Renal pelvis (tissue), 4 donors: ENCODE results near the gene HOPX. TPM values are rescaled to one million over a fixed set of nuclear protein-coding genes. Genes with fewer than 3 reads are reported as not detected.
"Not testable (repeated sequence)": the region's sequence is repeated elsewhere in the genome, so short reads cannot be mapped to it uniquely, and the experiment has no call there.

Source experiments
- DNase-seq: peaks from one replicate; pipeline ENCODE4 v3.0.0-alpha.2; 2013
- polyA plus RNA-seq, 3 donors: library from polyadenylated mRNA; unstranded; fragments of 120-200 nt; gene quantifications; one replicate each; pipeline ENCODE4 v1.2.1, GENCODE V29; 2013; ENCODE audit not compliant: insufficient read length in 3 of 3

HOPX gene
- polyA plus RNA-seq, 3 donors = 11.0 to 16.4 (median 13.5) TPM

DNA sequence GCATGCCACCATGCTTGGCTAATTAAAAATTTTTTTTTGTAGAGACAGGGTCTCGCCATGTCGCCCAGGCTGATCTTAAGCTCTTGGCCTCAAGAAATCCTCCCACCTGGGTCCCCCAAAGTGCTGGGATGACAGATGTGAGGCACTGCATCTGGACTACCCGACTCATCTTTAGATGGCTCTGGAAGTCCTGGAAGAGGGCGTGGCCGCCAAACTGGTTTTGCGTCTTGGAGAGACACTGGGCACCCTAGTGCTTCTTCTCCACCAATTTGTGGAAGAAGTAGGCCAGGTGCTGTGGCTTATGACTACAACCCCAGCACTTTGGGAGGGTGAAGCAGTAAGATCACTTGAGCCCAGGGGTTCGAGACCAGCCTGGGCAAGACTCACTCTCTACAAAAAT lies 47.6 kb downstream of the HOPX start:
- no peak for DNase-seq

DNA sequence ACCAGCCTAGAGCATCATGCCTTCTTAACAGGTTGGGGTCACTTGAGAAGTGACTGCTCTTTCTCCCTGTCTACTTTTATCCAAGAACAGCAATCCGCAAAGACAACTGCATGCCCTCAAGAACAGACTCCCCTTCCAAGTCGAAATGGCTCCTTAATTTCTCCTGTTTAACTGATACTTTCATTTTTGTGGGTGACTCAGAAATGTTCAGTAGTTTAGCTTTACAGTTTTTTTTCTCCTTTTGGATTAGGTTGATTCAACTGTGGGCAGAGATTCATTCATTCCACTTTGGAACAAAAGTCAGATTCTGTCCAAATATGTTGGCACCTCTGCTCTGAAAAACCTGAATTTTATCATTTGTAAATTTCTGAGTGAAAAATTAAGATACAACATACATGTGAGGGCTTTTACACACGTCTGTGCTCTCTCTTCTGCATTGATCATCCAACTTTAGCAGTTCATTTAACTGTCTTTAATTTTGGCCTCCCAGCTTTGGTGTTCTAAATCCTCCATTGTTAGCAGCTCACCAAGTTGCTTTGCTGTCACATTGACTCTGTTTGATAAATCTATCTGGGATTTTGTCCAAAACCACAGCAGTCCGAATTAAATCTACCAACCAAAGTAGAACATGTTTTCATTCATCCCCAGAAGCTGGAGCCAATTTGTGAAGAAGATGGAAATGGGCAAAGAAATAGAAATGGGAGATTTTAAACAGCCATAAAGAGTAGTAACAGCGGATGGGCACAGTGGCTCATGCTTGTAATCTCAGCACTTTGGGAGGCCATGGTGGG lies 50.0 kb downstream of the HOPX start:
- no peak for DNase-seq

DNA sequence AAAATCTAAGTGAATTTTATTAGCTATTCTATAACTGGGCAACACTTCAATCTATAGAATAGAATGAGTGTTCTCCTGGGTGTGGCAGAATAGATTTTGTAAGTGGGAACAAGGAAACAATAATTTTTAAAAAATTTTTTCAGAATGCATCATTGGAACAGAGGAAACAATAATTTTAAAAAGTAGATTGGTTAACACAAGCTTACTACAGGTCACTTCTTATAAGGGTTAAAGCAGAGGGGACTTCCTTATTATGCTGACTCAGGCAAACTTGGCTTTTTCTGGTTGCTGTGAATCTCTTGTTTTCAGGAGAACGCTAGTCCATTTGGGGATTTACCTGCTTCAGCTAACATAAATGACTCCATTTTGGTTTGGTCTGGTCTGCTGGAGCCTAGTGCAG lies 52.5 kb downstream of the HOPX start:
- no peak for DNase-seq

GRCh38 chr4:56627985-56628384 lies 53.1 kb downstream of the HOPX start:
- no peak for DNase-seq

- DNase-seq = no peak
These were observed 53.7 kb downstream of the HOPX start for GRCh38 chr4:56627375-56627774.

- no peak for DNase-seq
These were observed 54.1 kb downstream of the HOPX start for GRCh38 chr4:56626963-56627362.

- no peak for DNase-seq
These were observed 54.7 kb downstream of the HOPX start for GRCh38 chr4:56626420-56626819.

DNA sequence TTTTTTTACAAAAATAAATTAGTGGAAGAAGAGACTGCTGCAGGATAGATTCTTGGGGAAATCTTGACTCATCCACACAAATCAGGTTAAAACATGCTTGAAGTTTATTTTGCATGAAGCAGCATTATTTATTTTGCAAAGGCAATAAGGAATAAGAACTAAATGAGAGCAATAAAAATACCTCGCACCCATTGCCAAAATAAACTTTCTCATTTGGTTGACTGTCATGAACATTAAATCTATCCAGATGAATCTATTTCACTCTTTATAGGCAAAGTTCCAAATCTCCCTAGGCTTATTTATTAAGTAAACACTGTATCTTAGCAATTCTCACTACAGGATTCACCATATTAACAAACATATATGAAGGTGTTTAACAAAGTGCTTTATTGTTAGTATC lies 58.9 kb downstream of the HOPX start:
- DNase-seq = peak; percentile 60

- DNase-seq = no peak
These were observed 61.3 kb downstream of the HOPX start for GRCh38 chr4:56619816-56620215.

DNA sequence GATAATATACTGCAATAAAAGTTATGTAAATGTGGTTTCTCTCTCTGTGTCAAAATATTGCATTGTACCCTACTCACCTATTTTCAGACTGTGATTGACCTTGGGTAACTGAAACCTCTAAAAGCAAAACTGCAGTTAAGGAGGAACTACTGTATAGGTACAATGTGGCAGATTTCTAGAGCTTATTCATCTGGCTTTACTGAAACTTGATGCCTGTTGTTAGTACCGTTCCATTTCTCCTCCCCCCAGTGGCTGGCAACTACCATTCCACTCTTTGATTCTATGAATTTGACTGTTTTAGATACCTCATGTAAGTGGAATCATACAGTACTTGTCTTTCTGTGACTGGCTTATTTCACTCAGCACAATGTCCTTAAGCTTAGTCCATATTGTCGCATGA lies 61.9 kb downstream of the HOPX start:
- DNase-seq = no peak

DNA sequence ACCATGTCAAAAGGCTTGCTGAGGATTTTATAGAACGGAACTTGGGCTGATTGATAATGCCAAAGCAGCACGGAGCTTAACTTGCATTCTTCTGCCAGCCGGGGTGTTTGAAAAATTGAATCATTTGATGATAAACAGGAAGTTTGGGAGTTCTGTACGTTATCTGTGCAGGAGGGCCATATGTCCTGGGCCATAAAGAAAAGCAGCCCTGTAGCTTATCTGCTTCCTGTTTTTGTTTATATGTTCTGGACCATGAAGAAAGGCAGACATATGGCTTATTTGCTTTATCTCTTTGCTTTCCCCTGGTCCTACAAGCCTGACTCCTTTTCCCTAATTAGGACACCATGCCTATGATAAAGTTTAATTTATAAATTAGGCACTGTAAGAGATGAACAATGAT lies 62.4 kb downstream of the HOPX start:
- no peak for DNase-seq

DNA sequence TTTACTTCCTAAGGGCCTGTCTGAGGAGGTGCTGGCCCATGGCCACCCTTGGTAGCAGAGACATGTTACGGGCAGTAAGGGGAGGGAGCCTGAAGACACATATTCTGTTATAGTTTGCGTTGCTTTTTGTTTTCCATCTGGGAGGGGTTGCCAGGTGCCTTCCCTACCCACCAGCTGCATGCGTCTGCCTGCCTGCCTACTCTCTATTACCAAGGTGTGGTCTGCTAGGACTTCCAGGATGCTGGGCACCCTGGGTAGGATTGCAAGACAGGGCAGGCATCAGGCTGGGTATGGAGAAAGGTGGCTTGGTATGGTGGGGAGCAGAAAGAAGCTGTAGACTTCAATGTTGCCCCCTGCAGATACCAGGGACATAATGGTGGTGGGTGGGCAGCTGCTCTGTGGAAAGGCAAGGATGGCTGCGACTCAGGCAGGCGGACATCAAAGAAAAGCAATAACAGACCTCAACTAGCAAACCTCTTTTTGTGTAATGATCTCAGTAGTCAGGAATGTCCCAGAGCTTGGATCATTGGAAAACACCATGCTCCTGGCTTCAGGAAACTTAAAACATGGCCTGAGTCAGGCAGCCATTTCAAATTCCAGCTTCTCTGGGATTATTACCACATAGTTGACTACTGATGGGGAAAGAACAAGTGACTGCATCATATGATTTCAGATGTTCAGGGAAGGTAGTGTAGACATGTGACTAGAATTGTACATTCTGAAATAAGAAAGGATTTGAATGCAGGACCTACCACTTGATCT lies 67.8 kb downstream of the HOPX start:
- no peak for DNase-seq

- DNase-seq = no peak
These were observed 68.8 kb downstream of the HOPX start for GRCh38 chr4:56612282-56612681.

DNA sequence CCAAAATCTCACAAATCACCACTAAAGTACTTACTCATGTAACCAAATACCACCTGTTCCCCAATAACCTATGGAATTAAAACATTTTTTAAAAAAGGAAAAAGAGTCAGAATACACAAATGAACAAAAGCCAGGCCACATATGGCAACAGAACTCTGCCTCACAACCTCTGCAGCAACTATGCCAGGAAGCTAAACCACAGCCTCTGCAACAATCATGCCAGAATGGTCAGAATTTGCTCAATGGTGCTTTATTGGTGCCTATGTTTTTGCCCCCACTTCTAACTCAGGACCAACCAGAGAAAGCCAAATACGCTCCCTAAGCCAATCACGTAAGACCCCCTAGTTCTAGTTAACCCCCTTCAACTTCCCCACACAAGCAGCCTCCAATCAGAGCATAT lies 69.6 kb downstream of the HOPX start:
- DNase-seq = no peak

GRCh38 chr4:56610170-56610569 lies 70.9 kb downstream of the HOPX start:
- DNase-seq = not testable (repeated sequence)

DNA sequence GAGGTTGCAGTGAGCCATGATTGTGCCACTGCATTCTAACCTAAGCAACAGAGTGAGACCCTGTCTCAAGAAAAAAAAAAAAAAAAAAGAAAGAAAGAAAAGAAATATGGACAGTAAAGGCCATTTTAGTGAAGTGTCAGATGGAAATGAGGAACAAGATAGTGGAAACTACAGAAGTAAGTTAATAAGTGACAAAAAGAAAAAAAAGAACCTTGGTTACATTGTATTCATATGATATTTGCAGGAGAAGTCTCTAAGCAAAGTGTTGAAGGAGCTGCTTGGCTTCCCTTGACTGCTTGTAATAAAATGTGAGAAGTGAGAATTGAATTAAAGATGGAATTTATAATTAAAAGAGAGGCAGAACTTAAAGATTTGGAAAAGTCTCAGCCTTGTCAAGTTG lies 73.2 kb downstream of the HOPX start:
- DNase-seq = no peak

GRCh38 chr4:56606385-56606784 lies 74.7 kb downstream of the HOPX start:
- no peak for DNase-seq

DNA sequence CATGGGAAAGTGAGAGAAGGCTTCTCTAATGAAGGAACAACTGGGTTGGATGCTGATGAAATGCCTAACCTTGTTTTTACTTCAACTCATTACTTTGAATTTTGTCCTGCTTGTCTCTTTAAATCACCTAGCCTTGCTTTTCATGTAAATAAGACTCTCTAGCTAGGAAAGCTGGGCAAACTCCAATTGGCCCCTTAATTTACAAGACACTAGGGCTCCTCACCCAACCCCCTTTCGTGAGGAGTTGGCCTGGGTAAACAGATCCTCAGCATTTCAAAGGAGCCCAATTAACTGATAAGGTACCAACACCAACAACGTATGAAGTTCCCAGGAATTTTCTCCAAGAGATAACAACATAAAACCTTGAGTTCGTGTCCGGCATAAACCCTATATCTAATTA lies 75.6 kb downstream of the HOPX start:
- not testable (repeated sequence) for DNase-seq

- no peak for DNase-seq
These were observed 77.8 kb downstream of the HOPX start for GRCh38 chr4:56603297-56603696.
